Kidney (tissue), 14 donors: ENCODE results near the gene FGFR2. TPM values are rescaled to one million over a fixed set of nuclear protein-coding genes. Genes with fewer than 3 reads are reported as not detected.
"Not testable (repeated sequence)": the region's sequence is repeated elsewhere in the genome, so short reads cannot be mapped to it uniquely, and the experiment has no call there.

Experiments used
- DNase-seq, 5 donors: peaks; one replicate each; pipeline ENCODE4 v3.0.0-alpha.2; 2013 to 2020
- FAIRE-seq: peaks from 2 replicates; lab custom pipeline; 2012; peaks lifted over from hg19 to GRCh38; lab: Jason Lieb, UNC
- H3K27ac ChIP-seq, 2 donors: one replicate each; pipeline ENCODE4 v1.7.0; 2013; ENCODE audit warnings: low read depth in 2 of 2, low read length in 2 of 2, inconsistent platforms in 1 of 2
- H3K27me3 ChIP-seq: one replicate; pipeline ENCODE4 v1.7.1; 2013; ENCODE audit warnings: low read length, inconsistent platforms; ENCODE audit not compliant: control insufficient read depth, insufficient read depth
- H3K36me3 ChIP-seq, 3 donors: one replicate each; pipeline versions ENCODE4 v1.7.0 to v1.7.1; 2013; ENCODE audit warnings: low read length in 3 of 3, control low read depth in 1 of 3, inconsistent platforms in 1 of 3; ENCODE audit not compliant: insufficient read depth in 3 of 3, control insufficient read depth in 2 of 3
- H3K4me1 ChIP-seq, 3 donors: one replicate each; pipeline versions ENCODE4 v1.7.0 to v1.7.1; 2013; ENCODE audit warnings: low read length in 3 of 3, inconsistent platforms in 1 of 3, low read depth in 1 of 3; ENCODE audit not compliant: control insufficient read depth in 2 of 3, insufficient read depth in 2 of 3
- H3K4me3 ChIP-seq, 3 donors: one replicate each; pipeline versions ENCODE4 v1.7.0 to v1.8.1; 2013; ENCODE audit warnings: low read length in 3 of 3, control low read depth in 1 of 3, inconsistent platforms in 1 of 3
- H3K9ac ChIP-seq, 3 donors: one replicate each; pipeline versions ENCODE4 v1.7.0 to v1.7.1; 2013; ENCODE audit warnings: low read length in 3 of 3, control low read depth in 1 of 3, inconsistent platforms in 1 of 3
- H3K9me3 ChIP-seq, 3 donors: one replicate each; pipeline versions ENCODE4 v1.7.0 to v1.7.1; 2013; ENCODE audit warnings: low read length in 3 of 3, control low read depth in 1 of 3, inconsistent platforms in 1 of 3; ENCODE audit not compliant: control insufficient read depth in 2 of 3, insufficient read depth in 1 of 3
- intact Hi-C: fragments of 100-400 bp; cut with DNase I; formaldehyde crosslinking; loops from one replicate; pipeline ENCODE4 v1.11.1; 2022
- polyA plus RNA-seq: library from polyadenylated mRNA; stranded (reverse); fragments of 350-450 nt; fragmentation: Illumina TruSeq; extraction: RNeasy Lipid Tissue Mini Kit (QIAGEN cat#74804); gene quantifications from one replicate; pipeline ENCODE4 v1.2.3, GENCODE V29; 2014; ENCODE audit warnings: low read depth, low replicate concordance; ENCODE audit not compliant: insufficient read depth
- total RNA-seq: library from RNA; stranded (reverse); fragmentation: NEBNext Ultra II Directional; extraction: Animal tissue kit (Norgen Biotek cat#: 25700); gene quantifications from one replicate; pipeline ENCODE4 v1.2.1, GENCODE V29; 2021
- TF ChIP-seq, protein P1 (sequence below): IDR thresholded peaks from 3 replicates; pipeline ENCODE4 v1.5.1; 2012; ENCODE audit warnings: mild to moderate bottlenecking, moderate library complexity, borderline replicate concordance; ENCODE audit not compliant: insufficient read depth; ENCODE audit errors: extremely low read depth
- donor health status: control.
- donor health status: control.
- donor health status: control.
- donor health status: control.
- donor health status: control.
- donor health status: DM: yes; HTN: yes; CAD: no.
- donor health status: Normal renal cell carcinoma (clear cell type).

FGFR2 gene
- total and polyA plus RNA-seq, 2 donors from 2014 or later: 20.2 to 59.4 TPM

DNA sequence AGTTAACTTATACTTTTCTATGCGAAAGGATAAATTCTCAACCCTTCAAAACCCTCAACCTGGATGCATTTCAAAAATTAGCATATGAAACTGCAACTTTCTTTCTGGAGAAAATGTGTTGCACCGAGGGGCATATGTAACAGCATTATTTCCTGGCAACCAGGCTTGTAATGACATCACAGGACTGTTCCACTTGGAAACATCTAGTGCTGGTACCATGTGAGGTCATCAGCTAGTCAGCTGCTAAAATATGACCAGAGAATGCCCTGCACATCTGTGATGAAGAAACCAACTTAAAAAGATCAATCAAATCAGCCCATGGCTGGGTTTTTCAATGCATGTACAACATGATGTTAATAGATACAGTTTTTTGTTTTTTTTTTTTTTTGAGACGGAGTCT, 40.0 kb downstream of the FGFR2 start:
- Histone ChIP-seq H3K4me3 (no peak overlapping the region), H3K4me1 (peaks cover 0 to 9% (median 7%) of the 10 kb centered on the region in 3 donors), H3K36me3 (peaks cover 0 to 2% (median 0%) of the 10 kb centered on the region in 3 donors), H3K27me3 (no peaks in the 10 kb centered on the region), H3K9me3 (no peaks in the 10 kb centered on the region), H3K9ac (no peak overlapping the region), H3K27ac (no peak overlapping the region)
- FAIRE-seq: no peak
- TF ChIP-seq, protein P1, sequence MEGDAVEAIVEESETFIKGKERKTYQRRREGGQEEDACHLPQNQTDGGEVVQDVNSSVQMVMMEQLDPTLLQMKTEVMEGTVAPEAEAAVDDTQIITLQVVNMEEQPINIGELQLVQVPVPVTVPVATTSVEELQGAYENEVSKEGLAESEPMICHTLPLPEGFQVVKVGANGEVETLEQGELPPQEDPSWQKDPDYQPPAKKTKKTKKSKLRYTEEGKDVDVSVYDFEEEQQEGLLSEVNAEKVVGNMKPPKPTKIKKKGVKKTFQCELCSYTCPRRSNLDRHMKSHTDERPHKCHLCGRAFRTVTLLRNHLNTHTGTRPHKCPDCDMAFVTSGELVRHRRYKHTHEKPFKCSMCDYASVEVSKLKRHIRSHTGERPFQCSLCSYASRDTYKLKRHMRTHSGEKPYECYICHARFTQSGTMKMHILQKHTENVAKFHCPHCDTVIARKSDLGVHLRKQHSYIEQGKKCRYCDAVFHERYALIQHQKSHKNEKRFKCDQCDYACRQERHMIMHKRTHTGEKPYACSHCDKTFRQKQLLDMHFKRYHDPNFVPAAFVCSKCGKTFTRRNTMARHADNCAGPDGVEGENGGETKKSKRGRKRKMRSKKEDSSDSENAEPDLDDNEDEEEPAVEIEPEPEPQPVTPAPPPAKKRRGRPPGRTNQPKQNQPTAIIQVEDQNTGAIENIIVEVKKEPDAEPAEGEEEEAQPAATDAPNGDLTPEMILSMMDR: no peak
- intact Hi-C loops: no loop called here
- no peak for DNase-seq

DNA sequence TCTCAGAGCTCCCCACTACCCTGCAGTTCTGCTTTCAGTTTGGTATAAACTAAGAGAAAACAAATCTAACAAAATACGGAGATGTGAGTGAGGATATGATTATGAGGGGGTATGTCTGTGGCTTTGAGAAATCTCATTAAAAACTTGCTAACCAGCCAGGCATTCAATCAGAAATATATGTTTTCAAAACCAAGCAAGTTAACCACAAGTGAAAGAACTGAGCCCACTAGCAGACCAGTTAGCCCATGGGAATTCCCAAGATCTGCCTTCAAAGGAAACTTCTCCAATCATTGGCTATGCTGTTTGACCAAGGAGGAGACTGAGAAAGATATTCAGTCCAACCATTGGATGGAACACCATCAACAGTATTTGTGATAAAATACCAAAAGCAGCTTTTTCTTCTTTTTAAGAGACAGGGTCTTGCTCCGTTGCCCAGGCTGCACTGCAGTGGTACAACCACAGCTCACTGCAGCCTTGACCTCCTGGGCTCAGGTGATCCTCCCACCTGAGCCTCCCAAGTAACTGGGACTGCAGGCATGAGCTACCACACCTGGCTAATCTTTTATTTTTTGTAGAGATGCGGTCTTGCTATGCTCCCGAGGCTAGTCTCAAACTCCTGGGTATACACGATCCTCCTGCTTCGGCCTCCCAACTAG, 41.2 kb downstream of the FGFR2 start:
- DNase-seq: no peak
- H3K27me3 ChIP-seq: no peaks in the 10 kb centered on the region
- no peaks in the 10 kb centered on the region for H3K36me3 ChIP-seq
- intact Hi-C loops: no loop called here
- H3K27ac ChIP-seq: no peak overlapping the region
- H3K4me1 ChIP-seq: peaks cover 0 to 9% (median 7%) of the 10 kb centered on the region in 3 donors
- H3K9ac ChIP-seq: no peak overlapping the region
- no peak for FAIRE-seq
- no peaks in the 10 kb centered on the region for H3K9me3 ChIP-seq
- H3K4me3 ChIP-seq: no peak overlapping the region
- TF ChIP-seq, protein P1: no peak

DNA sequence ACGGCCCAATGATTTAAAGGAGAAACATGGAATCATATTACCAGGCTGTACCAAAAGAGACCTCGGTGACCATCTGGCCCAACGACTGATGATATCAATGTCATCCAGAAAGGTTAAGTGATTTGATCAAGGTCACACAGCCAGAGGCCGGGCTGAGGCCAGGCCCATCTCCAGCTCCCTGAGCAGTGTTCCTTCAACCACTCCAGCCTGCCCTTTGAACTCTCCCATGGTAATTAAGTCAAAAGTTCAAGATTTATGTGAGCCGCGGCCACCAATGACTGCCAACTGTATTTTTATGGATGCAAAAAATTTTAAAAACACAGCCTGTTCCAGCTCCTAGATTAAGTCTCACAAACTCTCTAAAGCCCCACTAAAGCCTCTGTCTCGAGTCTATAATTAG, 41.8 kb downstream of the FGFR2 start:
- DNase-seq (no peak), FAIRE-seq (no peak)
- no peak overlapping the region for H3K4me3 ChIP-seq
- TF ChIP-seq, protein P1: no peak
- no peaks in the 10 kb centered on the region for H3K36me3 ChIP-seq
- no peaks in the 10 kb centered on the region for H3K27me3 ChIP-seq
- no peaks in the 10 kb centered on the region for H3K9me3 ChIP-seq
- peak overlapping the region in 1 of 2 donors; percentile 25 for H3K27ac ChIP-seq
- intact Hi-C loops: no loop called here
- no peak overlapping the region for H3K9ac ChIP-seq
- H3K4me1 ChIP-seq: peaks cover 0 to 9% (median 7%) of the 10 kb centered on the region in 3 donors

DNA sequence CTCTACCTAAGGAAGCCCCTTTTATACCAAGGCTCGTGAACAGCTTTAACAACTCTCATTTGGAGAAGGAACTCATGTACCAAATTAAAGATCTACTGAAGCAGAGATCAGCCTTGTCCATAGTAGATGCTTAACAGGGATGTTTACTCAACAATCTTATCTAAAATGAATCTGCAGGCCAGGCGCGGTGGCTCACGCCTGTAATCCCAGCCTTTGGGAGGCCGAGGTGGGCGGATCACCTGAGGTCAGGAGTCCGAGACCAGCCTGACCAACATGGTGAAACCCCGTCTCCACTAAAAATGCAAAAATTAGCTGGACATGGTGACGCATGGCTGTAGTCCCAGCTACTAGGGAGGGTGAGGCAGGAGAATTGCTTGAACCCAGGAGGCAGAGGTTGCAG, 43.3 kb downstream of the FGFR2 start:
- H3K4me3 ChIP-seq, H3K4me1 ChIP-seq, DNase-seq, H3K9me3 ChIP-seq, intact Hi-C loops, H3K27me3 ChIP-seq, H3K36me3 ChIP-seq, FAIRE-seq, H3K9ac ChIP-seq, H3K27ac ChIP-seq: not testable (repeated sequence)
